Posterior vena cava (tissue), 2 donors: ENCODE results near the gene KATNAL1. TPM values are rescaled to one million over a fixed set of nuclear protein-coding genes. Genes with fewer than 3 reads are reported as not detected.

Source experiments
- DNase-seq: peaks from one replicate; pipeline ENCODE4 v3.0.0-alpha.2; 2020; ENCODE audit warnings: low spot score
- intact Hi-C, 2 donors: fragments of 100-400 bp; cut with DNase I; formaldehyde crosslinking; loops; one replicate each; pipeline versions ENCODE4 v1.14.1 to v1.14.2; 2022 to 2023
- total RNA-seq, 2 donors: library from RNA; stranded (reverse); fragmentation: NEBNext Ultra II Directional; extraction: Animal tissue kit (Norgen Biotek cat#: 25700); gene quantifications; one replicate each; pipeline ENCODE4 v1.2.1, GENCODE V29; 2021
- donor health status: DM: yes; HTN: yes; CAD: no.
- donor health status: DM: yes; HTN: yes; CAD: no.

Gene KATNAL1
- total RNA-seq, 2 donors from 2014 or later = 44.8 to 59.5 TPM

DNA sequence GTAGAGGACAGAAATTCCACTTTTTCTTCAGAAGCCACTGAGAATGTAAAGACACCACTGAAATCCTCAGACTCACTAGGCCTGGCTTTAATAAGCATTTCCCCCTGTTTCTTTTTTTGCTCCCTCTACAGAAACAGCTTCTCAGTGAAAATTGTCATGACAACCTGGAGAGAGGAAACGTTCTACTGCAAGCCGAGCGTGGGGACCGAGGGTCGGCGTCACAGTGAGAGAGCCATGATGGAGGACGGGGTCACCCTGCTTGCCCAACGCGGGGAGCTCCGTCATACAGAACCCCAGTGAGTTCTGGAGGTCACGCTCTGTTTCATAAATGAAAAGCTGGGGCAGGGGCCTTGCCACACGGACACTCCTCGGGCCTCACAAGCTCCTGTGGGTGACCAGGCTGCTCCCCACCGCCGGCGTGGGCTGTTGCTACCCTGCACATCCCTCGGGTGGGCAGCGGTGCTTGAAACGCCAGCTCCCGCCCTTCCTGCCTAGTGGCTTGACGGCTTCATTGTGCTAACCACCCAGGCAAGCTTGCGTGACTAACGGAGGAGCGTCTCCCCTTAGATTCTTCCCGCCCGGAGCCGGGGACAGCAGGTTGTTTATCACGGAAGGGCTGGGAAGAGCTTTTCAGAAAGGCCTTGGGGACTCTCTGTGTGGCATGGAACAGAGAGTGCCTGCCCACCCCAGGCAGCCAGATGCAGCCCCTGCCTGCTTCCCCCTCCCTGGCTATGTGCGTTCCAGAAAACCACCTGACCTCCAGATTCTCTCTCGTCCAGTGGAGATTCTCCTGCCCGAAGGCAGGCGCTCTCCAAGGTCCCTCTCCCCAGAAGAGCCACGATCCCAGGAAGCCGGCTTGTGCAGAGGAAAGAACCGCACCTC lies 153.6 kb downstream of the KATNAL1 start:
- intact Hi-C loops = no loop called here
- DNase-seq = no peak

Other genes with a start within 250 kb of the KATNAL1 start
- gene UBE2L5, start 114.9 kb upstream of the KATNAL1 start, total RNA-seq = 1 to 10 TPM in 1 of 2 donors, under 1 TPM in 1; 0.14 to 1.2 TPM
- 100 to 1,000 TPM; 241 to 254 TPM for gene HMGB1, start 158.4 kb upstream of the KATNAL1 start, total RNA-seq